Endometrial microvascular endothelial cells (primary cell): ENCODE results near the gene GNG7. TPM values are rescaled to one million over a fixed set of nuclear protein-coding genes. Genes with fewer than 3 reads are reported as not detected.
"Not testable (repeated sequence)": the region's sequence is repeated elsewhere in the genome, so short reads cannot be mapped to it uniquely, and the experiment has no call there.

Source experiments
- in situ Hi-C: cut with HindIII; loops from 2 replicates; pipeline ENCODE4 v1.10.0; 2017; ENCODE audit warnings: low sequenced_read_pairs, low pct_unique_long_range_greater_than_20kb; ENCODE audit errors: inconsistent ontology term
- total RNA-seq: library from RNA; depleted of rRNA; stranded (reverse); fragments of >200 nt; gene quantifications from one replicate; pipeline ENCODE4 v1.2.3, GENCODE V29; 2015; ENCODE audit errors: inconsistent ontology term

GNG7 gene
- total RNA-seq, 1 donor from 2014 or later, result not detected

DNA sequence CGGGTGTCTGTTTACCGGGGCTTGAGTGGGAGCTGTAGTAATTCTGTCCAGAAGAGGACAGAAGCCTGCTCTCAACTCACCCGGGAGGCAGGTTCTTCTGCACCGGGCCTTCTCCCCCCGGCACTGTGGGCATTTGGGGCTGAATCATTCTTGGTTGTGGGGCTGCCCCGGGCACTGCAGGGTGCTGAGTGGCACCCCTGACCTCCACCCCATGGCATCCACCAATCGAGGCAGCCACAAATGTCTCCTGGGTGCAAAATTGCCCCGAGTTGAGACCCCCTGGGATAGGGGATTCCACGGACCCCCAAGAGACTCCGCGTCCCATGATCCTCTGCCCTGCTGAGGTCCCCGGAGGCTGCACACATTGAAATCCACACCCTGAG lies 68.8 kb downstream of the GNG7 start:
- in situ Hi-C loops, result no loop called here

GRCh38 chr19:2631213-2631821 lies 71.2 kb downstream of the GNG7 start:
- in situ Hi-C loops, result no loop called here

DNA sequence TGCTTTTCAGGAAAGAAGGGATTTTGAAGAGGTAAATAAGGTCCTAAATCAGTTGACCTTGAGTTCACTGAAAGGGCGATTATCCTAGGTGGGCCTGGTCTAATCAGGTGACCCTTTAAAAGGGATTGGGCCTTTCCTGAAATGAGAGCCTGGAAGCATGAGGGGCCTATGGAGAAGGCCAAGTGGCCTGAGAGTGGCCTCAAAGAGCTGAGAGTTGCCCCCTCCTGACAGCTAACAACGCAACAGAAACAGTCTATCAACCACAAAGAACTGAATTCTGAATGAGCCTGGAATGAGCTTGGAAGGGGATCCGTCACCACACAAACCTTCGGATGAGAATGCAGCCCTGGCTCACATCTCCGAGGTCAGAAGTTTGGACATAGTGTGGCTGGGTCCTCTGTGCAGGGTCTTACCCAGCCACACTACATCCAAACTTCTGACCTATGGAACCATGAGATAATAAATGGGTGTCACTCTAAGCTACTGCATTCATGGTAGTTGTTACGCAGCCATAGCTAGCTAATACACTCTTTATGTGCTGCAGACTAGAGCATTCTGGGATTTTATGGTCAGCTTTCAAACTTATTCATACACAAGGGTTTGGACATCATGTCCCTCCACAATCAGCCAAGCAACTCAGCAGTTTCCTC lies 72.0 kb downstream of the GNG7 start:
- in situ Hi-C loops, result no loop called here

DNA sequence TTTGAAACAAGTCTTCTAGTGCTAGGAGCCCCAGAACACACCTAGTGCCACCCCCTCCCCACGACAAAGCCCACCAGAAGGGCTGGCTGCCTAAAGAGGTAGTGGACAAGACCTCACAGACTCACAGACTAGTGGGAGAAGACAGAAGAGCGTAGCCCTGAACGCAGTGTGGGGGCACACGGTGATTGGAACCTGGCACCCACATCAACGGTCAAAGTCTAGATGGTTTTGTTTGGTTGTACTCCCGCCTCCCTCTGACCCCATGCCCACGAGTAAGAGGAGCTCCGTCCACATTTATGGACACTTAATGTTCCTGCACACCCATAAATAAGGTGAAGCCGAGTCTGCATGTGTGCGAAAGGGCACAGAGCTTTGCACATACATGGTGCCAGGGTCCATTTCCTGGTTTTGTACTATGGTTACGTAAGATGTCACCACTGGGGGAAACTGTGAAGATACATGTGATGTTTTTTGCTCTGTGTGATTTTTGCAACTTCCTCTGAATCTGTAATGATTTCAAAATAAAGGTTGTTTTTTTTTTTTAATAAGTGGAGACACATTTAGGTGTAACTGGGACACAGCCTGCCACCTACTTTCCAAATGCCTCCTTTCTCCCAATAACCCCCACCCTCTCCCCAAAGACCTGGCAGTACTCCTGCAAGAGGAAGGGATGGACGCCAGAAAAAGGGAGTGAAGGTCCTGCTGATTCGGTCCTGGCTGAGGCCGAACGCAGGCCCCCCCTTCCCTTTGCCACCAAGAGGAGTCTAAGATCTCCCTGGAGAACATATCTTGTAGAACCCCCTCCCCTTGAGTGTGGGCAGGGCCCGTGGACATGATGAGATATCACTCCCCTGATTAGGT lies 72.8 kb downstream of the GNG7 start:
- in situ Hi-C loops, result no loop called here

- in situ Hi-C loops, result no loop called here
These were observed 73.9 kb downstream of the GNG7 start for GRCh38 chr19:2628597-2628996.

DNA sequence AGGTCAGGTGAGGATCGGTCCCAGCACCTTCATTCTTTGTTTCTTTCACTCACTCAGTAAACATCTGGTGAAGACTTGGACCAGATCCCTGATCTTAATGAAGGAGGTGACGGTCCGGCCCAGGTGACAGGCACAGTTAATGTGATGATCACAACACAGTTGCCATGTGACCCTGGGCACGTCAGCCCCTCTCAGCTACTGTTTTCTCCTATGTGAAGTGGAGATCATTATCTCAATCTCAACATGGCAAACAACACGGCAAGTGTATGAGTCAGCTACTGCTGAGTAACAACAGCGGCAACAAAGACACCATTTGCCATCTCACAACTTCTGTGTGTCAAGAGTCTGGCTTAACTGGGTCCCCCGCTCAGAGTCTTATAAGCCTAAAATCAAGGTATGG lies 74.6 kb downstream of the GNG7 start:
- in situ Hi-C loops, result no loop called here

- in situ Hi-C loops, result no loop called here
These were observed 75.1 kb downstream of the GNG7 start for GRCh38 chr19:2627319-2627829.

DNA sequence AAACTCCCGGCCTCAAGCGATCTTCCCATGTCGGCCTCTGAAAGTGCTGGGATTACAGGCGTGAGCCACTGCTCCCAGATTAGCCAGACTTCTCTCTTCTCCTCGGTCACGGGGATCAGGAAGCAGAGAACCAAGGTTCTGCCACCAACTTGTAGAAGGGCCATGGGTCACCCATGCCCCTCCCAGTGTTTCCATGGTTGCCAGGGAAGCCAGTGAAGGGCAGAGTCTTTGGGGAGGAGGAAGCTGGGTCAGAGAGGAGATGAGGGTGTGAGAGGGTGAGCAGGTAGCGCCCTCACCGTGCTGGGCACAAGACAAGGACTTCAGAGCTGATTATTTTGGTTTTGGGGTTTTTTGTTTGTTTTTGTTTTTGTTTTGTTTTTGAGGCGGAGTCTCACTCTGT lies 77.1 kb downstream of the GNG7 start:
- in situ Hi-C loops, result no loop called here

DNA sequence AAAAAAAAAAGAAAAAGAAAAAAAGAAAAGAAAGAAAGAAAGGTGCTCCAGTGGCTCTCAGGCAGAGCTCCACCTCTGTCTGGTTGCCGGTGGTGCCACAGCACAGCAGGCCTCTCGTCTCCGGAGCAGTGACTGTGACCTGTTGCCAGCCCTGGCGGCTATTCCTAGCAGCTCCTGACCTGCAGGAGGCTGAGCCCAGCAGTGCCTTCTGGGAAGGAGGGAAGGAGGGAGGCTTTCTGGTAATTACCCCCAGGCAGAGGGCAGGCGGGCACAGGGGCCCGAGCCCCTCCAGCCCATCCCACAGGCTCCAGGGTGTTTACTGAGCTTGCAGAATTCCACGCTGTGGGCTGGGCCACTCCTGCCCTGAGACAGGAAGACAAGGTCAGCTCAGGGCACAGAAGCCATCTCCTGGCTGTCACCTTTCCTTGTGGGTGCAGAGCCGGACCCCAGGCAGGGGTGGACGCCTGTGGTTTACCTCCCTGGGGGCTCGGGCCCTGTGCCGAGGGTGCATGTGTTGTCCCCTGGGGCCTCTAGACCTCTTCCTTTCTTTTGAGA lies 77.9 kb downstream of the GNG7 start:
- in situ Hi-C loops, result no loop called here

- in situ Hi-C loops, result no loop called here
These were observed 78.7 kb downstream of the GNG7 start for GRCh38 chr19:2623798-2624197.

GRCh38 chr19:2622371-2622961 lies 80.0 kb downstream of the GNG7 start:
- in situ Hi-C loops, result not testable (repeated sequence)

DNA sequence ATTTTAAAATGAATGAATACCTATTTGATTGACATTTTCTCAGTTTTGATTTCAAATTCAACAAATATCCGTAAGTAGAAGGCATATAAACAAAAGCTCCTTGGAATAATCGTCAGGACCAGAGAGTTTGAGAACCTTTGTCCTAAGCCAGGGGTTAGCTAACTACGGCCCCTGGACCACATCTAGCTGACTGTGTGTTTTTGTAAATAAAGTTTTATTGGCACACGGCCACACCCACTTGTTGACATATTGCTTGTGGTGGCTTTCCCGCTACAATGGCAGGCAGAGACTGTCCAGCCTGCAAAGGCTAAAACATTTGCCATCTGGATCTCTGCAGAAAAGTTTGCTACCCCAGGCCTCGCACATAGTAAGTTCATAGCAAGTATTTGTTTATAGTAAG lies 83.4 kb downstream of the GNG7 start:
- in situ Hi-C loops, result no loop called here

DNA sequence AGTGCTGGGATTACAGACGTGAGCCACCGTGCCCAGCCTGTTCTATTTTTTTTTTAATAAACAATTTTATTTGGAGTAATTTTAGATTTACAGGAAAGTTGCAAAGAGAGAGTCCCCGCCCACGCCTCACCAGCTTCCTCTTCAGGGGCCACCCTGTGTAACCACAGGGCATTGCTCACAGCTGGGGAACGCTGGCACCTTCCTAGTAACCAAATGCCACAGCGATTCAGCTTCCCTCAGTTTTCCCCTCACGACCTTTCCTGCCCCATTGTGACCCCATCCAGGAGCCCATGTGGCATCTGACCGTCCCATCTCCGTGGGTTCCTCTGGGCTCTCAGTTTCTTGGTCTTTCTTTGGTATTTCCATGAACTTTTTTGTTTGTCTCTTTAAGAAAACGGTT lies 83.9 kb downstream of the GNG7 start:
- in situ Hi-C loops, result no loop called here

- in situ Hi-C loops, result no loop called here
These were observed 84.9 kb downstream of the GNG7 start for GRCh38 chr19:2617393-2618165.

- in situ Hi-C loops, result no loop called here
These were observed 85.6 kb downstream of the GNG7 start for GRCh38 chr19:2616741-2617392.

- in situ Hi-C loops, result no loop called here
These were observed 86.7 kb downstream of the GNG7 start for GRCh38 chr19:2615782-2616181.

- in situ Hi-C loops, result no loop called here
These were observed 88.8 kb downstream of the GNG7 start for GRCh38 chr19:2613507-2614295.
